HG03457 (cell line): Measurements from ENCODE around the gene SGCD.

ENCODE experiments used
- ATAC-seq: cut with Tn5 transposase; IDR thresholded peaks from one replicate; pipeline ENCODE4 v1.9.1; 2021; ENCODE audit warnings: moderate number of reproducible peaks; ENCODE audit not compliant: unreplicated experiment

Gene SGCD

GRCh38 chr5:156361436-156362109 lies 34.6 kb downstream of the SGCD start:
- ATAC-seq, result no peak

- no peak for ATAC-seq
These were observed 36.9 kb downstream of the SGCD start for GRCh38 chr5:156363861-156364260.

- no peak for ATAC-seq
These were observed 39.6 kb downstream of the SGCD start for GRCh38 chr5:156366521-156366920.

- no peak for ATAC-seq
These were observed 40.6 kb downstream of the SGCD start for GRCh38 chr5:156367597-156367996.

GRCh38 chr5:156375895-156376495 lies 49.0 kb downstream of the SGCD start:
- no peak for ATAC-seq

GRCh38 chr5:156376751-156377150 lies 49.8 kb downstream of the SGCD start:
- peak; percentile 52 for ATAC-seq

GRCh38 chr5:156378159-156378558 lies 51.2 kb downstream of the SGCD start:
- no peak for ATAC-seq

GRCh38 chr5:156379206-156379605 lies 52.2 kb downstream of the SGCD start:
- no peak for ATAC-seq

- no peak for ATAC-seq
These were observed 53.9 kb downstream of the SGCD start for GRCh38 chr5:156380848-156381247.

GRCh38 chr5:156383510-156384265 lies 56.7 kb downstream of the SGCD start:
- no peak for ATAC-seq

GRCh38 chr5:156385416-156385815 lies 58.5 kb downstream of the SGCD start:
- no peak for ATAC-seq

- ATAC-seq, result no peak
These were observed 60.0 kb downstream of the SGCD start for GRCh38 chr5:156386976-156387375.

- no peak for ATAC-seq
These were observed 60.4 kb downstream of the SGCD start for GRCh38 chr5:156387391-156387790.

GRCh38 chr5:156388233-156388632 lies 61.3 kb downstream of the SGCD start:
- no peak for ATAC-seq

- no peak for ATAC-seq
These were observed 64.2 kb downstream of the SGCD start for GRCh38 chr5:156391139-156391538.

- no peak for ATAC-seq
These were observed 67.0 kb downstream of the SGCD start for GRCh38 chr5:156393980-156394379.

GRCh38 chr5:156394642-156395305 lies 67.8 kb downstream of the SGCD start:
- ATAC-seq, result no peak

GRCh38 chr5:156395306-156395675 lies 68.3 kb downstream of the SGCD start:
- ATAC-seq, result no peak

GRCh38 chr5:156396063-156396829 lies 69.3 kb downstream of the SGCD start:
- no peak for ATAC-seq

- no peak for ATAC-seq
These were observed 69.8 kb downstream of the SGCD start for GRCh38 chr5:156396830-156397081.

GRCh38 chr5:156399323-156399722 lies 72.4 kb downstream of the SGCD start:
- no peak for ATAC-seq
